ENCODE measurements around the gene ZEB2. TPM values are rescaled to one million over a fixed set of nuclear protein-coding genes. Genes with fewer than 3 reads are reported as not detected.

Gene ZEB2
- total RNA-seq, 1 experiment from 2014 or later: 1.7 TPM

- DNase-seq (ENCODE audit: low read depth): no peak
- in situ Hi-C loops (cut with HindIII; ENCODE audit: low pct_unique_long_range_greater_than_20kb, low sequenced_read_pairs): no loop called here
These were observed 40.3 kb downstream of the ZEB2 start for GRCh38 chr2:144479659-144480058.

- no peak for DNase-seq (ENCODE audit: low read depth)
- in situ Hi-C loops (cut with HindIII; ENCODE audit: low pct_unique_long_range_greater_than_20kb, low sequenced_read_pairs): no loop called here
These were observed 40.8 kb downstream of the ZEB2 start for GRCh38 chr2:144479138-144479537.

GRCh38 chr2:144477957-144478311 is 42.0 kb downstream of the ZEB2 start:
- in situ Hi-C loops (cut with HindIII; ENCODE audit: low pct_unique_long_range_greater_than_20kb, low sequenced_read_pairs): no loop called here
- peak; percentile 28 for DNase-seq (ENCODE audit: low read depth)

GRCh38 chr2:144477281-144477956 is 42.5 kb downstream of the ZEB2 start:
- in situ Hi-C loops (cut with HindIII; ENCODE audit: low pct_unique_long_range_greater_than_20kb, low sequenced_read_pairs): no loop called here
- no peak for DNase-seq (ENCODE audit: low read depth)

GRCh38 chr2:144476682-144477081 is 43.2 kb downstream of the ZEB2 start:
- in situ Hi-C loops (cut with HindIII; ENCODE audit: low pct_unique_long_range_greater_than_20kb, low sequenced_read_pairs): no loop called here
- no peak for DNase-seq (ENCODE audit: low read depth)

- in situ Hi-C loops (cut with HindIII; ENCODE audit: low pct_unique_long_range_greater_than_20kb, low sequenced_read_pairs): no loop called here
These were observed 44.2 kb downstream of the ZEB2 start for GRCh38 chr2:144475569-144476275.

GRCh38 chr2:144475044-144475443 is 44.9 kb downstream of the ZEB2 start:
- in situ Hi-C loops (cut with HindIII; ENCODE audit: low pct_unique_long_range_greater_than_20kb, low sequenced_read_pairs): no loop called here
- no peak for DNase-seq (ENCODE audit: low read depth)

More at GRCh38 chr2:144475569-144476275, 44.2 kb downstream of the ZEB2 start:
- no peak for DNase-seq (ENCODE audit: low read depth)

- DNase-seq (ENCODE audit: low read depth): no peak
- in situ Hi-C loops (cut with HindIII; ENCODE audit: low pct_unique_long_range_greater_than_20kb, low sequenced_read_pairs): no loop called here
These were observed 45.9 kb downstream of the ZEB2 start for GRCh38 chr2:144474017-144474416.

- DNase-seq (ENCODE audit: low read depth): no peak
- in situ Hi-C loops (cut with HindIII; ENCODE audit: low pct_unique_long_range_greater_than_20kb, low sequenced_read_pairs): no loop called here
These were observed 47.0 kb downstream of the ZEB2 start for GRCh38 chr2:144472911-144473310.

GRCh38 chr2:144472046-144472412 is 47.9 kb downstream of the ZEB2 start:
- no peak for DNase-seq (ENCODE audit: low read depth)
- in situ Hi-C loops (cut with HindIII; ENCODE audit: low pct_unique_long_range_greater_than_20kb, low sequenced_read_pairs): no loop called here

- DNase-seq (ENCODE audit: low read depth): no peak
- in situ Hi-C loops (cut with HindIII; ENCODE audit: low pct_unique_long_range_greater_than_20kb, low sequenced_read_pairs): no loop called here
These were observed 48.4 kb downstream of the ZEB2 start for GRCh38 chr2:144471305-144472045.

GRCh38 chr2:144470816-144471215 is 49.1 kb downstream of the ZEB2 start:
- no peak for DNase-seq (ENCODE audit: low read depth)
- in situ Hi-C loops (cut with HindIII; ENCODE audit: low pct_unique_long_range_greater_than_20kb, low sequenced_read_pairs): no loop called here

- in situ Hi-C loops (cut with HindIII; ENCODE audit: low pct_unique_long_range_greater_than_20kb, low sequenced_read_pairs): no loop called here
- DNase-seq (ENCODE audit: low read depth): no peak
These were observed 49.6 kb downstream of the ZEB2 start for GRCh38 chr2:144470334-144470733.

GRCh38 chr2:144469798-144470197 is 50.1 kb downstream of the ZEB2 start:
- DNase-seq (ENCODE audit: low read depth): no peak
- in situ Hi-C loops (cut with HindIII; ENCODE audit: low pct_unique_long_range_greater_than_20kb, low sequenced_read_pairs): no loop called here

- no peak for DNase-seq (ENCODE audit: low read depth)
- in situ Hi-C loops (cut with HindIII; ENCODE audit: low pct_unique_long_range_greater_than_20kb, low sequenced_read_pairs): no loop called here
These were observed 50.9 kb downstream of the ZEB2 start for GRCh38 chr2:144468823-144469595.

GRCh38 chr2:144467502-144468137 is 52.3 kb downstream of the ZEB2 start:
- DNase-seq (ENCODE audit: low read depth): no peak
- in situ Hi-C loops (cut with HindIII; ENCODE audit: low pct_unique_long_range_greater_than_20kb, low sequenced_read_pairs): no loop called here

GRCh38 chr2:144466637-144467036 is 53.3 kb downstream of the ZEB2 start:
- no peak for DNase-seq (ENCODE audit: low read depth)
- in situ Hi-C loops (cut with HindIII; ENCODE audit: low pct_unique_long_range_greater_than_20kb, low sequenced_read_pairs): no loop called here

- in situ Hi-C loops (cut with HindIII; ENCODE audit: low pct_unique_long_range_greater_than_20kb, low sequenced_read_pairs): no loop called here
These were observed 54.2 kb downstream of the ZEB2 start for GRCh38 chr2:144465749-144466148.

More at GRCh38 chr2:144465749-144466148, 54.2 kb downstream of the ZEB2 start:
- no peak for DNase-seq (ENCODE audit: low read depth)

All from Caki2 (cell line).